ENCODE results near the gene RALGAPB.

Gene RALGAPB

DNA sequence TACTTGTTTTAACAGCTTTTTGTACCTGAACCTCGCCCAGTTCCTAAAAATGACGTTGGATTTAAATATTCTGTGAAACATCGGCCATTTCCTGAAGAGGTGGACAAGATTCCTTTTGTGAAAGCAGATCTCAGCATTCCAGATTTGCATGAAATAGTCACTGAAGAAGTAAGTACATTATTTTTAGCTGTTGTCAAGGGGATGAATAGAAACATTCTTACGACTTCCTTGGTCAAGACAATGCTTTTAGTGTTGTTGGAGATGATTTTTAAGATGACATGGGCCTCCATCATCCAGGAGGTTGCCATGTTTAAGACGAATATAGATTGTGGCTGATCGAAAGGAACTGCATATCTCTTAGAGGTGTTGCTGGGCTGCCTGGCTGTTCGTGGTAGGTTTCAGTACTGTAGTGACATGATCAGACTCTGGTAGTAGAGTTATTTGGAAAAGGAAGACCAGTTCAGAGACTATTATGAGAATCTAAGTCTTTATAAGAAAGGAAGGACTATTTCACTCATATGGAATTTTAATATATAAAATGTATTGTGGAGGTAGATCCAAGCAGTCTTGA, 78.5 kb downstream of the RALGAPB start:
- no peak for DNase-seq

DNA sequence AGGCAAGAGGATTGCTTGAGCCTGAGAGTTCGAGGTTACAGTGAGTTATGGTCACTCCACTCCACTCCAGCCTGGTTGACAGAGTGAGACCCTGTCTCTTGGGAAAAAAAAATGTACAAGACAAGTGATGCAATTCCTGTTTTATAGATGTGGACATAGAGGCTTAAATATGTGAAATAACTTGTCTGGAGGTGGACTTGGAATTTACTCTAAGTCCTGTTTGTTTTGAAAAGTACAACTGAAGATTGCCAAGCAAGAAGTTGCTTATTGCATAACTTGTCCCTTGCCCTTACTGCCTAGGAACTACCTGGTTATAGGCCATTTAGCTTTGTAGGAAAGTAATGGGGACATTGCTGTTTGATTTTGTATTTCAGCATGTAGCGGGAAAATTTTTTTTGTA, 82.3 kb downstream of the RALGAPB start:
- DNase-seq, result no peak

GRCh38 chr20:38555395-38555794, 82.8 kb downstream of the RALGAPB start:
- no peak for DNase-seq

- no peak for DNase-seq
Measured at GRCh38 chr20:38557174-38557573, 84.5 kb downstream of the RALGAPB start.

DNA sequence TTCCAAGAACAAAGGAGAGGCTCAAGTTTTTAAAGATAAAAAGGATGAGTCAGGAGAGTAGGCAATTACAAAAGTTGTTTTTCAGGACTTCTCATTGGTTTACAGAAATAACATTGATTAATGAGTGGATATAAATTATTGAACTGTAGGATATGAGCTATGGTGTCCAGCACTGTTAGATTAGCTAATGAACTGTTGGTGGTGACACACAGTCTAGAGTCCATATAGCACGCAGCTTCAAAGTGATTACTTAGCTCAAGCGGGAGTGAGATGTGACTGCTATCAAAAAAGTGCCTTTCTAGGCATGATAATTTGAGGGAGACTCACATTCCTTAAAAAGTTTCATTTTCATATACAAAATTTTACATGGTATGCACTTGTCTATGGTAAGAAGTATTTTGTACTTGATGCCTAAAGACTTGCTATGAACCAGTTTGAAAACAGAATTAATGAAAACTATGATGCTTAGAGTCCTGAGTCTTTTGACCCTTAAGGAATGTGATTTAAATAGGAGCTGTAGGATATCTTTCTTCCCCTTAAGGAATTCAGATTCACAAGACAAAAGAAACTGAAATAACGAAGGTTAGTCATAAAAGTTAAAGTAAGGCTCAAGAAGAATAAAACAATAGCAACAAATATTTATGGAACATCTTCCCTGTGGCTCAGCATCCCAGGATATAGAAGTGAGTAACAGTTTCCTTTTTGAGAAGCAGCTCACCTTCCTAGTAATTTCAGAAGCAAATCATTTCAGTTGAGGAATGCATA, 86.1 kb downstream of the RALGAPB start:
- DNase-seq, result no peak

GRCh38 chr20:38559764-38560163, 87.1 kb downstream of the RALGAPB start:
- no peak for DNase-seq

DNA sequence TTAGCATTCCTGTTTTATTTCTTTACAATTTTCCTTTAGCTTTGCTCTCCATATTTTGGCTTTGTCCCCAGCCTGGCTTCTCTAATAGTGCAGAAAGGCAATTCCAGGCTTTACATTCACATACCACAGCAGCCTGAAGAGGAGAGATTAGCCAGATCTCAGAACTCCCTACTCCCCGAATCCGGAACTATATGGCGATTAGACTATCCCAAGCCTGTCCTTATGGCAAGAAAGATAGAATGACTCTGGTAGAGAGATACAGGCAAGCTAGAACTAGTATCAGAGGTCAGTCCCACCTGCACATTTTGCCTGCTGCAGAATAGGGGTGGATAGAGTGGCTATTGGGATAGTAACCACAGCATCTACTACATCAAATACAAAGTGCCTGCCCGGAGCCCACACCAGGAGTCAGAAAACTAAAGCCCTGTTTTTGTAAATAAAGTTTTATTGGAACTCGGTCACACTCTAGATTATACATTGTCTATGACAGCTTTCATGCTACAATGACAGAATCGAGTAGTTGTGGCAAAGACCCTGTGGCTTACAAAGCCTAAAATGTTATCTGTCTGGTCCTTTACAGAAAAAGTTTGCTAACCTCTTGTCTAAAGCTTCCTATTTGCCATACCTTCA, 91.3 kb downstream of the RALGAPB start:
- no peak for DNase-seq

DNA sequence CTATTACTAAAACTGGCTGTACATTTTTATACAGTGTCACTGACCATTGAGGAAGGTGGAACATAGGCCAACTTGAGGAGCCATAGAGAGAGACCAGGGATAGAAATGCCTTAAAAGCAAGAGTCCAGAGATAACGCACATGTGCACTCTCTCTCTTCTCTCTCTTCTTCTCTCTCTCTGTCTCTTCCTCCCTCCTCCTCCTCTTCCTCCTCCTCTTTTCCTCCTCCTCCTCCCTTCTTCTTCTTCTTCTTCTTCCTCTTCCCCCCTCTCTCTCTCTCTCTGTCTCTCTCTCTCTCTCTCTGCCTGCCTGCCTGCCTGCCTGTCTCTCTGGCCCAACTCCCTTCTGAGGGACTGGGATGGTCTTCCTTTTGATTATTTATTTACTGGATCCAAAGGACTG, 92.0 kb downstream of the RALGAPB start:
- no peak for DNase-seq

- no peak for DNase-seq
Measured at GRCh38 chr20:38566036-38566598, 93.5 kb downstream of the RALGAPB start.

GRCh38 chr20:38569747-38570525, 97.3 kb downstream of the RALGAPB start:
- no peak for DNase-seq

- DNase-seq, result no peak
Measured at GRCh38 chr20:38573413-38573812, 100.8 kb downstream of the RALGAPB start.

DNA sequence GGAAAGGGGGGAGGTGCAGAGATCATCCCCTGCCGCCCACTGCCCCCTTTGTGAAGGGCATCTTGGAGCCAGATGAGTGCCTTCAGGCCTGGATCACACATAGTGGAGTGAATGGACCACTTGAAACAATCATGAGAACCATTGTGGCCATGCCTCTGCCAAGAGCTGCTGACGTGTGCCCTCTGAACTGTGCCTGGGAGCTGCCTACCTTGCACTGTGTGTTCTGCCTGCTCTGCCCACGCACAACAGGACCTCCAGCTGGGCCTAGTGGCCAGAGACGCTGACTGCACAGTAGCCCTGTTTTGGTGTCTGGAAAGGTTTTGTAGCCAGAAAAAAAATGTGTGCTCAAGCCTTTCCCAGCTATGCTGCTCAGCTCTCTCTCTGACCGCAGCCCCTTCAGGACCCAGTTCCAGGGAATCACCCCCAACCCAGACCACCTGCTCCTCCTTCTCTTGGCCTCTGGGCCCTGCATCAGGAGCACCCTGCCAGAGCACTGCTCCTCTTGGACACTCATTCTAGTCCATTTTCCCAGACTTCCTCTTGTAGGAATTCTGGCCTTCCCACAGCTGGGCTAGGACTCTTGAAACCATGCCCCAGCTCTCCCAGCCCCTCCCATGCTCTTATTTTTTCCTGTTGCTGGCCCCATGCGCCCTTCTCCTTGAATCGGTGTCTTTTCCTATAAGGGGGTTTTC, 106.7 kb downstream of the RALGAPB start:
- no peak for DNase-seq

- no peak for DNase-seq
Measured at GRCh38 chr20:38579921-38580320, 107.3 kb downstream of the RALGAPB start.

GRCh38 chr20:38581013-38581412, 108.4 kb downstream of the RALGAPB start, which contains the start of gene ADIG:
TSS of gene ADIG (plus strand) at chr20:38581197. CDS start at chr20:38581251, 54 bp downstream.
- DNase-seq, result no peak

DNA sequence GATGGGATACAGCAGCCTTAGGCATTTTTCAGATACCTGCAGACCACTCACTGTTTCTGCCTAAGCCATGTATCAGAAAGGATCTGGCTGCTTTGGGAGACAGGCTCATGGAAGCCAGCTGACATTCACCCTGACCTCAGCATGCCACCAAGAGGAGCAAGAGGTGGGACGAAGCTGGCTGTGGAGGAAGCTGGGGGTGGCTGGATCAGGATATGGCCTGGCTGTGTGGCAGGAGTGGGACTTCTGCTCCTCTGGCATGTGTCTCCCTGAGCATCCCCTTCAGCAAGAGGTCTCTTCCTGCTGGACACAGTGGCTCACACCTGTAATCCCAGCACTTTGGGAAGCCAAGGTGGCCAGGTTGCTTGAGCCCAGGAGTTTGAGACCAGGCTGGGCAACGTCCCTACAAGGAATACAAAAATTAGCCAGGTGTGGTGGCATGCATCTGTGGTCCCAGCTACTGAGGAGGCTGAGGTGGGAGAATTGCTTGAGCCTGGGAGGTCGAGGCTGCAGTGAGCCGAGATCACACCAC, 109.3 kb downstream of the RALGAPB start:
- no peak for DNase-seq

DNA sequence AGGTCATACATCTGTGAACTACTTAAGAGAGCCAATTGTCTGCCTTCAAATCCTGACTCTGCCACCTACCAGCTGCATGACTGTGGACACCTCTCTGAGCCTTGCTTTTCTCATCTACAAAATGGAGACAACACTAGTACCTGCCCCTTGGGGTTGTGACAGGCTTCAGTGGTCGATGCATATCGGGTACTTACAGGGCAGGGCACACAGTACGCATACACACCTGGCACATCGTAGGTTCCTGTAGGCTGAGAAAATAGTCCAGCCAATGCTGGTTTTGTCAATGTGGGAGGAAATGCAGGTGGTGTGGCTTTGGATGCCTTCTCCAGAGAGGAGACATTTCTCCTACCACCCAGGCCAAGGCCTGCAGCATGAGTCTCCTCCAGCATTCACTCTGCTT, 110.7 kb downstream of the RALGAPB start:
- no peak for DNase-seq

GRCh38 chr20:38584099-38584763, 111.6 kb downstream of the RALGAPB start:
- no peak for DNase-seq

DNA sequence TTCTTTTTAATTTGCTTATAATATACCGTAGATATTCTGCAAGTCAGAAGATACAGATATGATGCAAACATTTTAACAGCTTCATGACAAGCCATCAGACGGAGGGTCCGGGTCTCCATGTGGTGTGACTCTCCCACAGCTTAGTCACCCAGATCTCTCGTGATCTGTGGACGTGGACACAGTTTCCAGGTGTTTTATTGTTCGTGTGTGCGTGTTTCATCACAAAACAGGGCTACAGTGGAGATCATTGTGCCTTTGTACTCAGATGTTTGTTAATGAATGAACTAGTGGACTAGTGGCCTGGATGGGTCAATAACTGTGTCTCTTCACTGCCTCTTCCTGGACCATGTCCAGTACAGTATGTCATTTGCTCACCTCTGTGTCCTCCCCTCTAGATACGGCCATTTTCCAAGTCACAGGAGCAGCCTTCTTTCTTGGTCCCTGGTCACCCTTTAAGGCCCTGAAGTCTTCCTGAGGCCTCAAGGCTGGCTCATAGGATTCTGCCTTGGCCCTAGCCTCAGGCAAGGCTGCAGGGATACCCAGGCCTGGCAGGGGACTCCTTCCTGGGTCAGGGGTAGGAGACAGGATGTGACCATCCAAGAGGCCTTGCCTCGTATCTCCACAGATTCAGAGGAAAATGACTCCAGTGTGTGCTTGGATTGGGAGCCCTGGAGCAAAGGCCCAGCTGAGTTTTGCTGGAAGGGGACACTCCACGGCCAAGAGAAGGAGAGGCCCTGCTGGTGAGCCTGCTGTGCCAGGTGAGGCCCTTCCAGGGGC, 112.9 kb downstream of the RALGAPB start:
- DNase-seq, result no peak

- DNase-seq, result no peak
Measured at GRCh38 chr20:38586181-38586525, 113.5 kb downstream of the RALGAPB start.

GRCh38 chr20:38588303-38588702, 115.7 kb downstream of the RALGAPB start:
- DNase-seq, result no peak

GRCh38 chr20:38589351-38589750, 116.7 kb downstream of the RALGAPB start:
- DNase-seq, result no peak
